D721Med (cell line): ENCODE results near the gene PANK4.

Experiments used
- DNase-seq: peaks from one replicate; pipeline ENCODE4 v3.0.0; 2011; ENCODE audit warnings: low spot score; ENCODE audit not compliant: insufficient read length
- FAIRE-seq: peaks from 2 replicates; lab custom pipeline; 2011; peaks lifted over from hg19 to GRCh38; lab: Jason Lieb, UNC
- TF ChIP-seq, protein P1 (sequence below): IDR thresholded peaks from 2 replicates; pipeline ENCODE4 v1.5.1; 2012; ENCODE audit warnings: mild to moderate bottlenecking, control low read depth; ENCODE audit not compliant: insufficient read depth; ENCODE audit errors: missing control alignments

The PANK4 gene

DNA sequence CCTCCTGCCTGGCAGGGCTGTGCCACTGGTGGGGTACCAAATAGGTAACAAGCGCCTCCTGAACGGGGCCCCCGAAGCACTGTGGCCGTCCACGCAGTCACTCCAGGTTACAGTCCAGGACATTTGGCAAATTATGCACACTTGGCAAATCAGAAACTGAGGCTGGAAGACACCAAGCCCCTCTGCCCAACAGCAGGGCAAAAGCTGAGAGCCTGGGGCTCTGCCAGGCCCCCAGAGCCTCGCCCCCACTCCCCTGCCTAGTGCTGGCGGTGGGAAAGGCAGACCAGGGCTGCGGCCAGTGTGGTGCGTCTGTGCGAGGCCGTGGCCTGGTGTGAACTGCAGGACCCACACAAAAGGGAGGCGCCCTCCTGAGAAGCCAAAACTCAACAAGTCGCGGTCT, 9.4 kb downstream of the PANK4 start:
- FAIRE-seq (no peak), DNase-seq (no peak)
- TF ChIP-seq, protein P1, sequence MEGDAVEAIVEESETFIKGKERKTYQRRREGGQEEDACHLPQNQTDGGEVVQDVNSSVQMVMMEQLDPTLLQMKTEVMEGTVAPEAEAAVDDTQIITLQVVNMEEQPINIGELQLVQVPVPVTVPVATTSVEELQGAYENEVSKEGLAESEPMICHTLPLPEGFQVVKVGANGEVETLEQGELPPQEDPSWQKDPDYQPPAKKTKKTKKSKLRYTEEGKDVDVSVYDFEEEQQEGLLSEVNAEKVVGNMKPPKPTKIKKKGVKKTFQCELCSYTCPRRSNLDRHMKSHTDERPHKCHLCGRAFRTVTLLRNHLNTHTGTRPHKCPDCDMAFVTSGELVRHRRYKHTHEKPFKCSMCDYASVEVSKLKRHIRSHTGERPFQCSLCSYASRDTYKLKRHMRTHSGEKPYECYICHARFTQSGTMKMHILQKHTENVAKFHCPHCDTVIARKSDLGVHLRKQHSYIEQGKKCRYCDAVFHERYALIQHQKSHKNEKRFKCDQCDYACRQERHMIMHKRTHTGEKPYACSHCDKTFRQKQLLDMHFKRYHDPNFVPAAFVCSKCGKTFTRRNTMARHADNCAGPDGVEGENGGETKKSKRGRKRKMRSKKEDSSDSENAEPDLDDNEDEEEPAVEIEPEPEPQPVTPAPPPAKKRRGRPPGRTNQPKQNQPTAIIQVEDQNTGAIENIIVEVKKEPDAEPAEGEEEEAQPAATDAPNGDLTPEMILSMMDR = no peak

DNA sequence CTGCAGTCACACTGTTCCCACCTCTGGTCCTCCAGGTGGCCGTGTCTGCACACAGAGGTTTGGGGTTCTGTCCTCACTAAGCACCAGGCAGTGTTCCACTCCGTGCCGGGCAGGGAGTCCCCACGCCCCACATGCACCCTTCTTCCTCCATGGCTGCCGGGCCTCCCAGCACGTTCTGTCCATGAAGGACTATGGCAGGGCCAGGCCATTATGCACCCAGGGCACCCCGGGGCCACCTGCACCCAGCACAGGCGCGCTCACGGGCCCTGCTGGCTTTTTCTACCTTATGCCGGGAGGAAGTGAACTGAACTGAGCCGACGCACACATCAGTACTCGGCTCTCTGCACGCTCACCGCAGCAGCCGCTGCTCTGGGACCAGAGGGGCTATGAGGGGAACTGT, 10.3 kb downstream of the PANK4 start:
- TF ChIP-seq, protein P1 = no peak
- no peak for FAIRE-seq
- DNase-seq = no peak

- TF ChIP-seq, protein P1 = no peak
- FAIRE-seq (no peak), DNase-seq (no peak)
These were observed 10.7 kb downstream of the PANK4 start for GRCh38 chr1:2515763-2516080.

- DNase-seq (no peak), FAIRE-seq (no peak)
- TF ChIP-seq, protein P1 = no peak
These were observed 11.3 kb downstream of the PANK4 start for GRCh38 chr1:2514863-2515762.

GRCh38 chr1:2513939-2514652, 12.3 kb downstream of the PANK4 start:
- FAIRE-seq = no peak
- TF ChIP-seq, protein P1 = no peak
- no peak for DNase-seq

- FAIRE-seq (no peak), DNase-seq (no peak)
- TF ChIP-seq, protein P1 = no peak
These were observed 13.5 kb downstream of the PANK4 start for GRCh38 chr1:2512862-2513421.
